Activated naive CD4-positive, alpha-beta T cell treated with anti-CD3 and anti-CD28 coated beads, Interleukin-2, amount 50 U/mL, for 16 hours (primary cell): ENCODE measurements around the gene CNKSR2.

Experiments used
- DNase-seq: peaks from one replicate; pipeline ENCODE4 v3.0.0-alpha.2; 2020

CNKSR2 gene

DNA sequence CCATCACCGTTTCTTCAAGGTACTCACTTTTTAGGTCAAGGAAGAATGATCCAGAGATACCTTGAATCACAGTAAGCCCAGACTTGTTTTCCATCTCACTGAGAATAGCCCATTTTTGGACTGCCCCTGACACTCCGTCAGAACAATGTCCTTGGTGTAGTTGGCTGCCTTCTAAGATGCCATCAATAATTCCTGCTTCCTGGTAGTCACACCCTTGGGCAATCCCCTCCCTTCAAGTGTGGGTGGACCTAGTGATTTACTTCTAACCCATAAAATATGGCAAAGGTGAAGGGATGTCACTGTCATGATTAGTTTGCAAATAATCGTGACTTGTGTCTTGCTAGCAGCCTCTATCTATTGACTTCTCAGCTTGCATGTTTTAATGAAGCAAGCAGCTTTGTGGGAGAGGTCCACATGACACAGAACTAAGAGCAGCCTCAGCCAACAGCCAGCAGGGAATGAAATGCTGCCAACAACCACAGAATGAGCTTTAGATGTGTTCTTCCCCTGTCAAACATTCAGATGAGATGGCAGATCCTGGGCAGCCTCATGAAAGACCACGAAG is 303.9 kb downstream of the CNKSR2 start:
- no peak for DNase-seq

- no peak for DNase-seq
Measured at GRCh38 chrX:21683941-21684340, 309.7 kb downstream of the CNKSR2 start.

DNA sequence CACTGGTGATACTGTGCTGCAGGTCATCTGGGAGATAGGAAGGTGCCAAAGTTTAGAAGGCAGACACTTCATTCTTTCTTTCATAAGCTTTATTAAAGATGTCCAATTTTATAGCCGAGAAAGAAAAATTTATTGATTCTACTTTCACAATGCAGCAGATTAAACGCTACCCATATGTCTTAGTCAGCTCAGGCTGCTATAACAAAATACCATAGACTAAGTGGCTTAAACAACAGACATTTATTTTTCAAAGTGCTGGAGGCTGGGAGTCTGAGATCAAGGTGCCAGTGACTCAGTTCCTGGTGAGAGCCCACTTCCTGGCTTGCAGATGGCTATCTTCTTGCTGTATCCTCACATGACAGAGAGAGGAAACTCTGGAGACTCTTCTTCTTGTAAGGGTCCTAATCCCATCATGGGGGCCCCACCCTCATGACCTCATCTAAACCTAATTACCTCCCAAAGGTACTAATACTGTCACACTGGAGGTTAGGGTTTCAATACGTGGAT is 317.3 kb downstream of the CNKSR2 start:
- no peak for DNase-seq

- no peak for DNase-seq
Measured at GRCh38 chrX:21698272-21698671, 324.1 kb downstream of the CNKSR2 start.

GRCh38 chrX:21699136-21699535 is 324.9 kb downstream of the CNKSR2 start:
- no peak for DNase-seq

DNA sequence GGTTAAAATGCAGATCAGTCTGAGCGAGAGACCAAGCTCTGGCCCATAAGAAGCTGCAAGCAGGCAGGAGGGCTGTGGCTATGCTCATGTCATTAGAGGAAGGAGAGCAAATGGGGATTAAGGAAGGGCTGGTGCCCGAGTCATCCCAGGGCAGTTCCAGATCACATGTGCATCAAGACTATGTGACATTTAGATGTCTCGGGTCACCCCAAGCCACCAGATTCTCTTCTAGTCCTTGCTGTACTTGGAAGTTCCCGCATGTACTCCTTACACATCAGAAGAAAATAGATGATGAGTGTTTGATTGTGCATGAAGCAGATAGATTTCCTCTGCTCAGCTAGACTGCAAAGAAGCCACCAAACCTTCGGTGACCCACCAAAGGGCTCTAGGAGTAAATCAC is 326.1 kb downstream of the CNKSR2 start:
- no peak for DNase-seq

GRCh38 chrX:21700967-21701366 is 326.7 kb downstream of the CNKSR2 start:
- DNase-seq = no peak

DNA sequence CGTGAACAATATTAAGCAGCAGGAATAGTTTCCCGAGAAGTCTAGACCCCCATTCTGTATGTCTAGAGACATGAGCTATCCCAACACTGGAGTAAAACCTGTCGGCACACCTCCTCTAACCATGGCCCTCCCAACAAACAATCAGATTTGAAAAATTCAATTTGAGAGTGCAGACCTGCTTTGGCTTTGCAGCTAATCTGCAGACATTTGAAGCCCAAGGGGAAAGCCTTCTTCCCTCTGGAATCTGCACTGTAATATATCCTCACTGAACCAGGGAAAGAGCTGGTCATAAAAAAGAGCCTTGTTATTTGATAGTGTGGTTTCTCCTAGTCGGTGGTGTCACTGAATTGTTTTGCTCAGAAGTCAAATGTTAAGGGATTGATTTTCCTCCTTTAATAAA is 328.5 kb downstream of the CNKSR2 start:
- no peak for DNase-seq
